Caco-2 (cell line): ENCODE results near the gene CUL3. TPM values are rescaled to one million over a fixed set of nuclear protein-coding genes. Genes with fewer than 3 reads are reported as not detected.

Source experiments
- BruUV-seq: library from RNA; stranded (reverse); fragments of 400-500 nt; replicated peaks from 2 replicates; lab custom pipeline; 2021; lab: Mats Ljungman, UMichigan
- CTCF ChIA-PET: fragments of 300-600 bp; sonication (Branson Sonifier 250); formaldehyde crosslinking; loops from one replicate; lab custom pipeline; 2022; ENCODE audit warnings: antibody characterized with exemption; lab: Charles Lee
- POLR2A ChIA-PET: fragments of 300-600 bp; sonication (Branson Sonifier 250); formaldehyde crosslinking; loops from one replicate; lab custom pipeline; 2022; ENCODE audit warnings: antibody characterized with exemption; lab: Charles Lee
- DNase-seq, 2 experiments: peaks; one replicate each; pipeline versions ENCODE4 v3.0.0 to v3.0.0-alpha.2; 2020 to 2022
- H3K27me3 ChIP-seq: replicated peaks from 2 replicates; pipeline ENCODE4 v1.6.0; 2011; ENCODE audit warnings: low read length; ENCODE audit not compliant: control insufficient read depth, insufficient read depth
- H3K36me3 ChIP-seq: 2 replicates; pipeline ENCODE4 v1.5.1; 2011; ENCODE audit warnings: low read length; ENCODE audit not compliant: control insufficient read depth, insufficient read depth
- H3K4me1 ChIP-seq: fragments of 250-450 bp; sonication (Bioruptor Pico); 2 replicates; pipeline ENCODE4 v1.5.1; 2020; ENCODE audit warnings: mild to moderate bottlenecking
- H3K4me3 ChIP-seq: 2 replicates; pipeline ENCODE4 v1.5.1; 2011; ENCODE audit warnings: low read depth, mild to moderate bottlenecking, control low read depth, low read length
- H3K9me3 ChIP-seq: fragments of 250-450 bp; sonication (Bioruptor Pico); 2 replicates; pipeline ENCODE4 v1.5.1; 2020; ENCODE audit warnings: mild to moderate bottlenecking, moderate library complexity
- H3K27ac Mint-ChIP-seq: one replicate; pipeline ENCODE4 v1.8.0; 2022; ENCODE audit warnings: mixed read lengths; ENCODE audit not compliant: unreplicated experiment
- H3K27me3 Mint-ChIP-seq: one replicate; pipeline ENCODE4 v1.8.0; 2022; ENCODE audit warnings: mixed read lengths; ENCODE audit not compliant: insufficient read depth, unreplicated experiment
- H3K36me3 Mint-ChIP-seq: one replicate; pipeline ENCODE4 v1.8.0; 2022; ENCODE audit warnings: mild to moderate bottlenecking, mixed read lengths; ENCODE audit not compliant: insufficient read depth, unreplicated experiment
- H3K4me1 Mint-ChIP-seq: one replicate; pipeline ENCODE4 v1.8.0; 2022; ENCODE audit warnings: low read depth, mixed read lengths; ENCODE audit not compliant: unreplicated experiment
- H3K4me3 Mint-ChIP-seq: one replicate; pipeline ENCODE4 v1.8.0; 2022; ENCODE audit warnings: mild to moderate bottlenecking, moderate library complexity, mixed read lengths; ENCODE audit not compliant: unreplicated experiment
- H3K9me3 Mint-ChIP-seq: one replicate; pipeline ENCODE4 v1.8.0; 2022; ENCODE audit warnings: mixed read lengths; ENCODE audit not compliant: unreplicated experiment
- CTCF ChIP-seq, 2 experiments: fragments of 200-600 bp in 1 of 2; IDR thresholded peaks; 1 replicate in 1 of 2; 2 replicates in 1 of 2; pipeline versions ENCODE4 v1.5.1 to v1.8.0; 2011 to 2022; ENCODE audit warnings: antibody characterized with exemption in 1 of 2, control low read depth in 1 of 2, inconsistent platforms in 1 of 2, low read depth in 1 of 2, low read length in 1 of 2, mild to moderate bottlenecking in 1 of 2, moderate library complexity in 1 of 2; ENCODE audit not compliant: insufficient read depth in 1 of 2, severe bottlenecking in 1 of 2, unreplicated experiment in 1 of 2
- intact Hi-C: fragments of 100-400 bp; cut with micrococcal nuclease; formaldehyde crosslinking; loops from one replicate; pipeline ENCODE4 v1.10.0; 2022; ENCODE audit not compliant: unreplicated experiment
- total RNA-seq: library from RNA; stranded (reverse); gene quantifications from 2 replicates; pipeline ENCODE4 v1.2.3, GENCODE V29; 2022

The CUL3 gene
- total RNA-seq, 1 experiment from 2014 or later, result 66.3 TPM

- Histone ChIP-seq H3K27me3 (no peaks in the 10 kb centered on the region), H3K9me3 (no peaks in the 10 kb centered on the region), H3K36me3 (no peaks in the 10 kb centered on the region), H3K4me3 (no peak overlapping the region), H3K4me1 (no peaks in the 10 kb centered on the region)
- no peak for TF ChIP-seq CTCF (IDR thresholded peaks at IDR 0.05; ENCODE audit: insufficient read depth in 1 of 2, low read depth in 1 of 2, low read length in 1 of 2, severe bottlenecking in 1 of 2, unreplicated experiment in 1 of 2)
- no peak overlapping the region for H3K27ac Mint-ChIP-seq
- H3K4me1 Mint-ChIP-seq, result no peaks in the 10 kb centered on the region
- no peak for DNase-seq
- no TSS peak for BruUV-seq
- no peaks in the 10 kb centered on the region for H3K27me3 Mint-ChIP-seq
- H3K9me3 Mint-ChIP-seq, result no peaks in the 10 kb centered on the region
- no peak overlapping the region for H3K4me3 Mint-ChIP-seq
- intact Hi-C loops, result no loop called here
- ChIA-PET CTCF (no interaction called here), POLR2A (no interaction called here)
- no peaks in the 10 kb centered on the region for H3K36me3 Mint-ChIP-seq
These were observed 16.8 kb upstream of the CUL3 start for GRCh38 chr2:224601923-224602322.

- no peaks in the 10 kb centered on the region for H3K27me3 ChIP-seq
- intact Hi-C loops, result no loop called here
- H3K9me3 ChIP-seq, result no peaks in the 10 kb centered on the region
- DNase-seq, result no peak
- H3K27me3 Mint-ChIP-seq, result no peaks in the 10 kb centered on the region
- no peaks in the 10 kb centered on the region for H3K9me3 Mint-ChIP-seq
- POLR2A ChIA-PET, result interaction anchor here (1.2 kb wide), 1 partner anchor 13 kb away, joined by 4 read pairs; the partner anchor contains the start of gene CUL3
- H3K4me3 ChIP-seq, result no peak overlapping the region
- no peak overlapping the region for H3K4me3 Mint-ChIP-seq
- TF ChIP-seq CTCF (IDR thresholded peaks at IDR 0.05; ENCODE audit: insufficient read depth in 1 of 2, low read depth in 1 of 2, low read length in 1 of 2, severe bottlenecking in 1 of 2, unreplicated experiment in 1 of 2), result no peak
- no peaks in the 10 kb centered on the region for H3K36me3 ChIP-seq
- no peaks in the 10 kb centered on the region for H3K36me3 Mint-ChIP-seq
- H3K27ac Mint-ChIP-seq, result no peak overlapping the region
- no peaks in the 10 kb centered on the region; the same call in 1 of the 2 replicates for H3K4me1 ChIP-seq
- H3K4me1 Mint-ChIP-seq, result no peaks in the 10 kb centered on the region
- no TSS peak for BruUV-seq
- CTCF ChIA-PET, result no interaction called here
These were observed 13.5 kb upstream of the CUL3 start for GRCh38 chr2:224598678-224599077.

- ChIA-PET POLR2A (no interaction called here), CTCF (no interaction called here)
- H3K27me3 ChIP-seq, result no peaks in the 10 kb centered on the region
- intact Hi-C loops, result no loop called here
- H3K4me1 ChIP-seq, result peaks cover 8% of the 10 kb centered on the region
- Mint-ChIP-seq H3K9me3 (no peaks in the 10 kb centered on the region), H3K27me3 (no peaks in the 10 kb centered on the region), H3K36me3 (no peaks in the 10 kb centered on the region), H3K4me3 (no peak overlapping the region), H3K4me1 (peaks cover 7% of the 10 kb centered on the region), H3K27ac (no peak overlapping the region)
- no peaks in the 10 kb centered on the region for H3K36me3 ChIP-seq
- TF ChIP-seq CTCF (IDR thresholded peaks at IDR 0.05; ENCODE audit: insufficient read depth in 1 of 2, low read depth in 1 of 2, low read length in 1 of 2, severe bottlenecking in 1 of 2, unreplicated experiment in 1 of 2), result no peak
- H3K9me3 ChIP-seq, result no peaks in the 10 kb centered on the region
- H3K4me3 ChIP-seq, result no peak overlapping the region
- no peak for DNase-seq
- no TSS peak for BruUV-seq
These were observed 11.1 kb upstream of the CUL3 start for GRCh38 chr2:224596289-224596688.
